ENCODE results near the gene NFAM1. TPM values are rescaled to one million over a fixed set of nuclear protein-coding genes. Genes with fewer than 3 reads are reported as not detected.

The NFAM1 gene
- total and polyA plus RNA-seq, 7 donors, result 0.08 to 1.1 (median 0.30) TPM

GRCh38 chr22:42433754-42434682 is 1.8 kb upstream of the NFAM1 start:
- peaks cover 0 to 79% (median 26%) of the 10 kb centered on the region in 3 donors for H3K27me3 ChIP-seq (ENCODE audit: insufficient read depth in 3 of 3, low read length in 2 of 3)
- TF ChIP-seq CTCF (IDR thresholded peaks at IDR 0.05), result no peak
- DNase-seq (no peak), ATAC-seq (no peak)
- intact Hi-C loops (cut with DNase I), result loop anchor here in 1 of 2 donors (10.0 kb wide), 1 partner anchor 459 kb away; no protein-coding TSS in a partner anchor
- H3K36me3 ChIP-seq (ENCODE audit: insufficient read depth in 1 of 2, low read depth in 1 of 2), result no peaks in the 10 kb centered on the region
- H3K4me3 ChIP-seq, result no peak overlapping the region
- no peaks in the 10 kb centered on the region for H3K4me1 ChIP-seq
- H3K27ac ChIP-seq, result no peak overlapping the region
- 44 to 49% (median 48%) methylated on average over 25 to 27 of the region's 27 CpGs for WGBS, 3 donors
- no peaks in the 10 kb centered on the region for H3K9me3 ChIP-seq

DNA sequence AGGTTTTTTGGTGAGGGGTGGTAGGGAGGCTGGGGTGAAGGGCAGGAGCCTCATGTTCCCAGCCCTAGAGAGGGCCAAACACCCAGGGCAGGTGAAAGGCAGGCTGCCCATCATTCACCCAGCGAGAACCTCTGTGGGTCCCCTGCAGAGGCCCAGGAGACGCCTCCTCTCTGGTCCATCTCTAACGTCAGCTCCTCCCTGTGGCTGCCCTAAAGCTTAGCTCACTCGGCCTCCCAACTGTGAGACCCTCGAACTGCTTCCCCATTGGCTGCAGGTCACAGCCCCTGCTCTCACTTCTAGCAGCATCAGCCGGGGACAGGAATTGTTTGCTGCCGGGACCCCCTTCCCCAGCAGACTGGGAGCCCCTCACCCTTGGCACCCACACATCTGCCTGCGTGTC is 615 bp upstream of the NFAM1 start:
- Histone ChIP-seq H3K4me3 (no peak overlapping the region), H3K9me3 (no peaks in the 10 kb centered on the region), H3K27ac (no peak overlapping the region), H3K4me1 (no peaks in the 10 kb centered on the region), H3K36me3 (ENCODE audit: insufficient read depth in 1 of 2, low read depth in 1 of 2) (no peaks in the 10 kb centered on the region), H3K27me3 (ENCODE audit: insufficient read depth in 3 of 3, low read length in 2 of 3) (peaks cover 0 to 85% (median 32%) of the 10 kb centered on the region in 3 donors)
- DNase-seq (no peak), ATAC-seq (no peak)
- no peak for TF ChIP-seq CTCF (IDR thresholded peaks at IDR 0.05)
- 69 to 77% (median 70%) methylated on average over 8 of the region's 8 CpGs for WGBS, 3 donors
- intact Hi-C loops (cut with DNase I), result loop anchor here in 1 of 2 donors (10.0 kb wide), 1 partner anchor 458 kb away; no protein-coding TSS in a partner anchor

DNA sequence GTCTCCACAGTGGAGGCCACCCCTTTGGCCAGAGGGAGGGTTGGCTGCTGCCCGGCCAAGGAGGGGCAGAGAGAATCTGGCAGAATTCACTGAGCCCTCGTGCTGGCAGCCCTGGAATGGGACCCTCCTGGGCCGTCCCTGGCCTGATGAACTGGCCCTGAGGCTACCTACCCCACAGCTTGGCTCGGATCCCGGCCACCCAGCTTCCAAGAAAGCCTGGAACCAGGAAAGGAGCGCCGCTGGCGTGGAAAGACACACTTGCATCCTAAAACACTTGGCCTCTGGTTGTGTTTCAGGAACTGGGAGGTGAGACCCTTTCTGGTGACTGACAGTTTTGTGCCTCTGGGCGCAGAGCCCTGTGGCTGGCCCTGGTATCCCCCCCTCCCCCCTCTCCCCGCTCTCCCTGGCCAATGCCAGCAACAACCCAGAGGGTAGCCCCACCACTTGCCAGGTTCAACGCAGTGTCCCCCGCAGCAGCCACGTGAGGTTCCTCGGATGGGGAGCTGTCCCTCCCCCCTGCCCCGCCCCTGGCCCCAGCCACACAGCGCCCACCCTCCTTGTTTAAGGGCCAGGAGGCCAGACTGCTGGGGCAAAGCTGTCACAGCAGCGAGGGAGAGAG is 693 bp downstream of the NFAM1 start:
- peak overlapping the region; percentile 30 for H3K4me3 ChIP-seq
- ATAC-seq (no peak), DNase-seq (no peak)
- no peak for TF ChIP-seq CTCF (IDR thresholded peaks at IDR 0.05)
- no peak overlapping the region for H3K27ac ChIP-seq
- WGBS, 3 donors, result 7 to 20% (median 15%) methylated on average over 16 to 17 of the region's 17 CpGs
- no peaks in the 10 kb centered on the region for H3K36me3 ChIP-seq (ENCODE audit: insufficient read depth in 1 of 2, low read depth in 1 of 2)
- no peaks in the 10 kb centered on the region for H3K4me1 ChIP-seq
- intact Hi-C loops (cut with DNase I), result loop anchor here in 1 of 2 donors (10.0 kb wide), 1 partner anchor 457 kb away; no protein-coding TSS in a partner anchor
- peaks cover 0 to 82% (median 33%) of the 10 kb centered on the region in 3 donors for H3K27me3 ChIP-seq (ENCODE audit: insufficient read depth in 3 of 3, low read length in 2 of 3)
- no peaks in the 10 kb centered on the region for H3K9me3 ChIP-seq

DNA sequence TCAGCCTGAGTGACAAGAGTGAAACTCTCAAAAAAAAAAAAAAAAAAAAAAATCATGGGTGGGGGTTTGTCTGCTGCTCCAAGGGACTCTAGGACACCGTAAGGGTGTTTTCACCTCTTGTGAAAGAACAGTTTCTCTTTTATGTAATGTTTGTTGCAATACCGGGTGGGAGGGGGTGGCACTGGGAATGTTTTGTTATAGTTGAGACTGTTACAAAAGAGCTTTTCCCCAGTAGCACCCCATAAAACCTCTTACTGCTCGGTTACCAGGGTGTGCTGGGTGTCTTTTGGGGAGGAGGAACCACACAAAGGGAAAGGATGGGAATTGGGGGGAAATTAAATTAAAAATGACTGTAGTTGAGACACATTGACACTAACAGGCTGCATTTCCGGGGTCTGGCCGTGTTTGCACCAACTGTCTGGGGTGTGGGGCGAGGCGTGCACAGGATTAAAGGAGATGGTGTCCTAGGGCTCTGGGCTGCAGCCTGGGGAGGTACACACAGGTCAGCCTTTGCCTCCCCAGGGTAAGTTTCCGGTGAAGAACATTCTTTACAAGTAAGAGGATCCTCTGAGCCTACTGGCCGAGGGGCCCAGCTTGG is 1.6 kb downstream of the NFAM1 start:
- no peak for DNase-seq

More for the DNA sequence above, 1.6 kb downstream of the NFAM1 start:
- no peak for ATAC-seq
- intact Hi-C loops (cut with DNase I), result loop anchor here in 1 of 2 donors (10.0 kb wide), 1 partner anchor 456 kb away; no protein-coding TSS in a partner anchor
- Histone ChIP-seq H3K9me3 (no peaks in the 10 kb centered on the region), H3K4me1 (no peaks in the 10 kb centered on the region), H3K36me3 (ENCODE audit: insufficient read depth in 1 of 2, low read depth in 1 of 2) (no peaks in the 10 kb centered on the region), H3K27me3 (ENCODE audit: insufficient read depth in 3 of 3, low read length in 2 of 3) (peaks cover 0 to 76% (median 31%) of the 10 kb centered on the region in 3 donors), H3K27ac (no peak overlapping the region), H3K4me3 (no peak overlapping the region)
- no peak for TF ChIP-seq CTCF (IDR thresholded peaks at IDR 0.05)
- 75 to 87% (median 80%) methylated on average over 9 of the region's 9 CpGs for WGBS, 3 donors
